Mesothelial cell of epicardium (in vitro differentiated cells): ENCODE measurements around the gene NEB. TPM values are rescaled to one million over a fixed set of nuclear protein-coding genes. Genes with fewer than 3 reads are reported as not detected.
"Not testable (repeated sequence)": the region's sequence is repeated elsewhere in the genome, so short reads cannot be mapped to it uniquely, and the experiment has no call there.

Source experiments
- DNase-seq, 2 experiments: peaks; one replicate each; pipeline ENCODE4 v3.0.0; 2021; ENCODE audit warnings: low spot score in 2 of 2; ENCODE audit not compliant: unreplicated experiment in 2 of 2
- H3K27ac Mint-ChIP-seq: 2 replicates; pipeline ENCODE4 v1.8.0; 2021; ENCODE audit warnings: mixed read lengths
- H3K27me3 Mint-ChIP-seq: 2 replicates; pipeline ENCODE4 v1.8.0; 2021; ENCODE audit warnings: low read depth, mixed read lengths
- H3K36me3 Mint-ChIP-seq: 2 replicates; pipeline ENCODE4 v1.8.0; 2021; ENCODE audit warnings: mixed read lengths
- H3K4me1 Mint-ChIP-seq: 2 replicates; pipeline ENCODE4 v1.8.0; 2021; ENCODE audit warnings: mixed read lengths
- H3K4me3 Mint-ChIP-seq: 2 replicates; pipeline ENCODE4 v1.8.0; 2021; ENCODE audit warnings: mild to moderate bottlenecking, moderate library complexity, mixed read lengths
- H3K9me3 Mint-ChIP-seq: 2 replicates; pipeline ENCODE4 v1.8.0; 2021; ENCODE audit warnings: mixed read lengths
- total RNA-seq: library from RNA; stranded (reverse); gene quantifications from 3 replicates; pipeline ENCODE4 v1.2.1, GENCODE V29; 2021
- TF ChIP-seq, protein P1 (sequence below): fragments of 200-600 bp; sonication (generic); IDR thresholded peaks from one replicate; pipeline ENCODE4 v1.5.0; 2021; ENCODE audit warnings: antibody characterized with exemption; ENCODE audit not compliant: unreplicated experiment

NEB gene
- total RNA-seq, 1 donor from 2014 or later, result 0.92 TPM

GRCh38 chr2:151716721-151717120 lies 17.6 kb downstream of the NEB start:
- TF ChIP-seq, protein P1, sequence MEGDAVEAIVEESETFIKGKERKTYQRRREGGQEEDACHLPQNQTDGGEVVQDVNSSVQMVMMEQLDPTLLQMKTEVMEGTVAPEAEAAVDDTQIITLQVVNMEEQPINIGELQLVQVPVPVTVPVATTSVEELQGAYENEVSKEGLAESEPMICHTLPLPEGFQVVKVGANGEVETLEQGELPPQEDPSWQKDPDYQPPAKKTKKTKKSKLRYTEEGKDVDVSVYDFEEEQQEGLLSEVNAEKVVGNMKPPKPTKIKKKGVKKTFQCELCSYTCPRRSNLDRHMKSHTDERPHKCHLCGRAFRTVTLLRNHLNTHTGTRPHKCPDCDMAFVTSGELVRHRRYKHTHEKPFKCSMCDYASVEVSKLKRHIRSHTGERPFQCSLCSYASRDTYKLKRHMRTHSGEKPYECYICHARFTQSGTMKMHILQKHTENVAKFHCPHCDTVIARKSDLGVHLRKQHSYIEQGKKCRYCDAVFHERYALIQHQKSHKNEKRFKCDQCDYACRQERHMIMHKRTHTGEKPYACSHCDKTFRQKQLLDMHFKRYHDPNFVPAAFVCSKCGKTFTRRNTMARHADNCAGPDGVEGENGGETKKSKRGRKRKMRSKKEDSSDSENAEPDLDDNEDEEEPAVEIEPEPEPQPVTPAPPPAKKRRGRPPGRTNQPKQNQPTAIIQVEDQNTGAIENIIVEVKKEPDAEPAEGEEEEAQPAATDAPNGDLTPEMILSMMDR, result no peak
- no peaks in the 10 kb centered on the region for H3K36me3 Mint-ChIP-seq
- DNase-seq, result no peak
- no peak overlapping the region for H3K4me3 Mint-ChIP-seq
- no peak overlapping the region for H3K27ac Mint-ChIP-seq
- no peaks in the 10 kb centered on the region for H3K27me3 Mint-ChIP-seq
- peaks cover 2% of the 10 kb centered on the region for H3K4me1 Mint-ChIP-seq
- no peaks in the 10 kb centered on the region for H3K9me3 Mint-ChIP-seq

- Mint-ChIP-seq H3K4me1 (peaks cover 9% of the 10 kb centered on the region), H3K9me3 (no peaks in the 10 kb centered on the region), H3K27ac (no peak overlapping the region), H3K4me3 (no peak overlapping the region), H3K27me3 (peaks cover 2% of the 10 kb centered on the region), H3K36me3 (no peaks in the 10 kb centered on the region)
- DNase-seq, result no peak
- TF ChIP-seq, protein P1, result no peak
Measured at GRCh38 chr2:151713291-151713903, 20.9 kb downstream of the NEB start.

GRCh38 chr2:151711025-151711424 lies 23.3 kb downstream of the NEB start:
- Mint-ChIP-seq H3K4me3 (no peak overlapping the region), H3K27ac (no peak overlapping the region), H3K27me3 (peaks cover 2% of the 10 kb centered on the region)

GRCh38 chr2:151708788-151709187 lies 25.5 kb downstream of the NEB start:
- Mint-ChIP-seq H3K9me3 (no peaks in the 10 kb centered on the region), H3K27me3 (peaks cover 7% of the 10 kb centered on the region), H3K27ac (no peak overlapping the region), H3K36me3 (no peaks in the 10 kb centered on the region), H3K4me1 (peaks cover 7% of the 10 kb centered on the region), H3K4me3 (no peak overlapping the region)
- no peak for DNase-seq
- TF ChIP-seq, protein P1, result no peak

More at GRCh38 chr2:151711025-151711424, 23.3 kb downstream of the NEB start:
- DNase-seq, result no peak
- TF ChIP-seq, protein P1, result no peak
- no peaks in the 10 kb centered on the region for H3K9me3 Mint-ChIP-seq
- no peaks in the 10 kb centered on the region for H3K36me3 Mint-ChIP-seq
- peaks cover 7% of the 10 kb centered on the region for H3K4me1 Mint-ChIP-seq

DNA sequence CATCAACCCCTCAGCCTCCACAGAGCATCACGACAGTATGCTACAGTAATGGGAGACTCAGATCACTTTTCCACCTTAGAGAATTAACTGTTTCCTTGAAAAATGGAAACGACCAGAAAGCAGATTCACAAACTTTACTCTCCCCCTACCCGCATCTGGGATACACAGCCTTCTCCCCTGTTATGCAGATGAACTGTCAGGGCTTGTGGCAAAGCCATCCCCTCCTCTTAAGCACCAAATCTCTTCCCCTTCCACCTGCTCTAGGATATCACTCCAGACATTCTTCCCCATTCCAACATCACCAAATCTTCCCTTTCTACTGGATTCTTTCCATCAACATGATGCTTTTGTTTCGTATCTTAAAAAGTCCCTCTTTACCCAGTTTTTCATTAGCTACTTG lies 26.4 kb downstream of the NEB start:
- Mint-ChIP-seq H3K4me1 (peaks cover 7% of the 10 kb centered on the region), H3K36me3 (no peaks in the 10 kb centered on the region), H3K4me3 (no peak overlapping the region), H3K27ac (no peak overlapping the region), H3K27me3 (peaks cover 7% of the 10 kb centered on the region), H3K9me3 (no peaks in the 10 kb centered on the region)
- no peak for DNase-seq
- TF ChIP-seq, protein P1, result no peak

- not testable (repeated sequence) for H3K4me3 Mint-ChIP-seq, H3K4me1 Mint-ChIP-seq, DNase-seq, H3K27me3 Mint-ChIP-seq, H3K9me3 Mint-ChIP-seq, H3K27ac Mint-ChIP-seq, H3K36me3 Mint-ChIP-seq
Measured at GRCh38 chr2:151704480-151704961, 29.8 kb downstream of the NEB start.

DNA sequence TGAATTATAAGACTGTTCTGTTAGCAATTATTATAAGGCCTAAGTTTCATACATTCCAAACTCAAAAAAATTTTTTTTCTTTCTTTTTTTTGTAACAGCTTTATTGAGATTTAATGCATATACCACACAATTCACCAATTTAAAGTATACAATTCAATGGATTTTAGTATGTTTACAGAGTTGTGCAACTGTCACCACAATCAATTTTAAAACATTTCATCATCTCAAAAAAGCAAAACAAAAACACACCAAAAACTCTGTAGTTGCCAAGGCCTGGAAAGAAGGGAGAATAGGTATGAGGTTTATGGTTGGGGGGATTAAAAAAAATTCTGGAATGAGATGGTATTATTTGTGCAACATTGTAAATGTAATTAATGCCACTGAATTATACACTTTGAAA lies 36.1 kb downstream of the NEB start:
- not testable (repeated sequence) for H3K9me3 Mint-ChIP-seq, H3K27me3 Mint-ChIP-seq, H3K27ac Mint-ChIP-seq, H3K4me3 Mint-ChIP-seq, DNase-seq, H3K4me1 Mint-ChIP-seq, H3K36me3 Mint-ChIP-seq
